Measurements from ENCODE around the gene APOL3.

- TF ChIP-seq CTCF (IDR thresholded peaks at IDR 0.05; ENCODE audit: poor library complexity) (no peak), EZH2phosphoT487 (IDR thresholded peaks at IDR 0.05; ENCODE audit: low read depth, severe bottlenecking, unreplicated experiment) (no peak)
These were observed 53.6 kb downstream of the APOL3 start for GRCh38 chr22:36106910-36107309.

Data from hepatocyte (in vitro differentiated cells).